CD4-positive, CD25-positive, alpha-beta regulatory T cell (primary cell): Measurements from ENCODE around the gene MYL12A. TPM values are rescaled to one million over a fixed set of nuclear protein-coding genes. Genes with fewer than 3 reads are reported as not detected.

Source experiments
- ATAC-seq, 2 donors: fragments of 150-1000 bp; cut with Tn5 transposase; one replicate each; pipeline ENCODE4 v1.10.0; 2021; ENCODE audit warnings: low read depth in 2 of 2, moderate number of reproducible peaks in 2 of 2, moderate library complexity in 1 of 2
- DNase-seq, 3 donors: peaks; one replicate each; pipeline versions ENCODE4 v3.0.0 to v3.0.0-alpha.2; 2012 to 2022; ENCODE audit warnings: mixed read lengths in 1 of 3
- H3K27ac ChIP-seq: one replicate; pipeline ENCODE4 v1.7.0; 2013; ENCODE audit warnings: mild to moderate bottlenecking, low read length; ENCODE audit not compliant: insufficient read depth, poor library complexity, severe bottlenecking
- H3K27me3 ChIP-seq: one replicate; pipeline ENCODE4 v1.7.0; 2013; ENCODE audit warnings: low read length; ENCODE audit not compliant: control insufficient read depth, insufficient read depth
- H3K36me3 ChIP-seq: one replicate; pipeline ENCODE4 v1.7.0; 2013; ENCODE audit warnings: mild to moderate bottlenecking, low read length, moderate library complexity; ENCODE audit not compliant: control insufficient read depth, insufficient read depth
- H3K4me1 ChIP-seq: 2 replicates; pipeline ENCODE4 v1.7.0; 2013; ENCODE audit warnings: mild to moderate bottlenecking, low read length; ENCODE audit not compliant: insufficient read depth, control insufficient read depth, poor library complexity, severe bottlenecking
- H3K4me3 ChIP-seq: one replicate; pipeline ENCODE4 v1.7.0; 2013; ENCODE audit warnings: low read depth, mild to moderate bottlenecking, low read length, moderate library complexity
- H3K9me3 ChIP-seq, 2 experiments: 1 replicate in 1 of 2; 2 replicates in 1 of 2; pipeline ENCODE4 v1.7.0; 2013; ENCODE audit warnings: low read length in 2 of 2, mild to moderate bottlenecking in 1 of 2, moderate library complexity in 1 of 2; ENCODE audit not compliant: control insufficient read depth in 2 of 2
- H3K27ac Mint-ChIP-seq, 3 donors: one replicate each; pipeline ENCODE4 v1.8.0; 2020 to 2022; ENCODE audit warnings: mild to moderate bottlenecking in 3 of 3, mixed read lengths in 3 of 3, moderate library complexity in 2 of 3
- H3K27me3 Mint-ChIP-seq: one replicate; pipeline ENCODE4 v1.8.0; 2022; ENCODE audit warnings: mild to moderate bottlenecking, mixed read lengths
- H3K36me3 Mint-ChIP-seq: one replicate; pipeline ENCODE4 v1.8.0; 2020; ENCODE audit warnings: mixed read lengths
- H3K4me1 Mint-ChIP-seq, 4 donors: one replicate each; pipeline ENCODE4 v1.8.0; 2020 to 2022; ENCODE audit warnings: mixed read lengths in 4 of 4, mild to moderate bottlenecking in 1 of 4
- H3K4me3 Mint-ChIP-seq, 4 donors: one replicate each; pipeline ENCODE4 v1.8.0; 2020 to 2022; ENCODE audit warnings: mild to moderate bottlenecking in 4 of 4, mixed read lengths in 4 of 4, moderate library complexity in 3 of 4
- H3K9me3 Mint-ChIP-seq, 7 donors: one replicate each; pipeline ENCODE4 v1.8.0; 2020 to 2022; ENCODE audit warnings: mixed read lengths in 7 of 7, mild to moderate bottlenecking in 3 of 7, moderate library complexity in 2 of 7
- polyA plus RNA-seq, 4 donors: library from polyadenylated mRNA; unstranded; fragments of 300-500 nt; fragmentation: Illumina TruSeq; gene quantifications; one replicate each; pipeline ENCODE4 v1.2.3, GENCODE V29; 2021
- total RNA-seq: library from RNA; stranded (reverse); gene quantifications from one replicate; pipeline ENCODE4 v1.2.3, GENCODE V29; 2022

MYL12A gene
- total and polyA plus RNA-seq, 5 donors from 2014 or later = 382 to 2,381 (median 2,345) TPM

DNA sequence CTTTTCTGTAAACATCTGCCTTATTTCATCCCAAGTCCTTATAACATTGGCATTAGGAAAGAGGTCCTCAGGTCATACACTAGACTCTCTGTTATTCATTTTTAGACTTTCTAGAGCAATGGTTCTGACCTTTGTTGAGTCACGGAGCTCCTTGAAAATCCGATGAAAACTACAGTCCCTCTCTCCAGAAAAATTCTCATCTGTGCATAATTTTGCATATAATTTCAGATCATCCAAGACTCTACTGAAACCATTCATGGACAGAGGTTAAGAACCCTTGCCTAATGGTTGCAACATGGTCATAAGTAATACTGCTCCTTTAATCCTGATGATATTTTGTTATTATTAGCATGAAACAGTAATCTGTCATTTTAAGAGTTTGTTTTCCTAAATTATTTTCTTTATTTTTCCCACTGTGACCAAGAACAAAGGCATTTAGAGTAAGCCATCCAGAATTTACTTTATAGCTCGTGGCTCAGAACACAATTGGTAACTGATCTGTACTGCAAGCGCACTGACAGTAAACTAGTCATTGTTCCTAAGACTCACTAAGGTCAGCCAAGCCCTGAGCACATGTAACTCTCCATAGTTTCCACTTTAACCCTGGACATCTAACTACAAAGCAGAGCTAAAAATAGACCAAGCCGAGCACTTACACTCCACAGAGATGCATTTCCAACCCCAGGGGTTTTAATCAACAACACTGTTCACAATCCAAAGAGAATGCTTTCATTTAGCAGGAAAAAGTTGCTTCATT is 36.2 kb upstream of the MYL12A start:
- H3K27me3 ChIP-seq = no peaks in the 10 kb centered on the region
- peaks cover 4% of the 10 kb centered on the region for H3K36me3 Mint-ChIP-seq
- H3K9me3 Mint-ChIP-seq = no peaks in the 10 kb centered on the region
- no peak overlapping the region for H3K4me3 ChIP-seq
- no peak overlapping the region for H3K4me3 Mint-ChIP-seq
- peaks cover 4% of the 10 kb centered on the region for H3K4me1 ChIP-seq
- no peaks in the 10 kb centered on the region for H3K36me3 ChIP-seq
- no peaks in the 10 kb centered on the region for H3K9me3 ChIP-seq
- H3K27me3 Mint-ChIP-seq = peaks cover 7% of the 10 kb centered on the region
- H3K4me1 Mint-ChIP-seq = peaks cover 0 to 18% (median 11%) of the 10 kb centered on the region in 4 donors
- no peak overlapping the region for H3K27ac ChIP-seq
- DNase-seq (no peak), ATAC-seq (no peak)
- H3K27ac Mint-ChIP-seq = no peak overlapping the region

DNA sequence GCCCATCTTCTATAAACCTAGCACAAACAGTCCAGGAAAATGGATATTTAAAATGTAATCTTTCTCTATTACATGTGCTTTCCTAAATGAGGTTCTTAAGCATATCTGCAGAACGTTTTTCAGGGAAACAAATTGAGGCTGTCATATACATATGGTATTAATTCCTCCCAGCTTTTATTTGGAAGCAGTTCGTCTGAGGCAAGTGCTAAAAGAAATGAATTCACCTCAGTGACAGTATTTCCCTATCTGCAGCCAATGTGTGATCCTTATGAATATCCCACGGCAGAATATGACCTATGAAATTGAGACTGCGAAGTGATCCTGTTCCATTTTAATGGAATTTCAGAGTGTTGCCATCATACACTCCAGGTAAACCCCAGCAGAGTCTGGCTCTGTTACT is 34.9 kb upstream of the MYL12A start:
- ATAC-seq = no peak
- Mint-ChIP-seq H3K27me3 (peaks cover 5% of the 10 kb centered on the region), H3K4me3 (no peak overlapping the region), H3K4me1 (peaks cover 0 to 20% (median 11%) of the 10 kb centered on the region in 4 donors), H3K36me3 (no peaks in the 10 kb centered on the region), H3K9me3 (no peaks in the 10 kb centered on the region), H3K27ac (peak overlapping the region in 2 of 3 donors; percentile 16 to 56)
- no peak for DNase-seq
- Histone ChIP-seq H3K27me3 (no peaks in the 10 kb centered on the region), H3K9me3 (no peaks in the 10 kb centered on the region), H3K36me3 (no peaks in the 10 kb centered on the region), H3K4me3 (no peak overlapping the region), H3K27ac (no peak overlapping the region), H3K4me1 (peaks cover 4% of the 10 kb centered on the region)

DNA sequence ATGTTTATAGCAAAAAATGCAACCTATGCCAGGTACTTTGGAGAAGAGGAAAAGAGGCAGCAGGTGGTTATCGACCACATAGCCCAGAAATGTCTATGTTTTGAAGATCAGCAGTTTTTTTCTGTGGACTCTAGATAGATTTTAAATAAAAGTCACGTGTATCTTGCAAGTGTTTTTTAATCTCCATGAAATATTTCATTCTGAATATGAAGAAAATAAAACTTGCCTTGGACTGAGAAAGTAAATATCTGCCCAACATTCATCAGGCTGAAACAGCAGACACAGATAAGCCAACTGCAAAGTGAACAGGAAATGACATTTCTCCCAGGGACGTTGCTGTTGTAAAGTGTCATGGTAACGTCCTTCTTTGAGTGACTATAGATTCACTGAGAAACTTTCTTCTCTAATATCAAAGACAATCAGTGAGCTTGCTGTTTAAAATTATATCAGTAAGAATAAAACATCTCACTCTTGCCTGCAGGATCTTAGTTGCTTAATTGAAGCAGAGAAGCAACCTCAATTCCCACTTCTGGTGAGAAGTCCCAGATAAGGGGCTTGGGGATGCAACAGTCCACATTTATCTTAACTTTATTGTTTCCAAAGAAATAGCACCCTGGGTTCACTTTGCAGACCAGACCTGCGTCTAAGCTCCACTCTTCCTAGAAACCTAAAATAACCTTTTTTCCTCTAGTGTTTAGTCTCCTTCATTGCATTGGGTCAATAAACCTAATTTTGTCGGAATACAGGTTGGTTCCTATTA is 34.1 kb upstream of the MYL12A start:
- peaks cover 4% of the 10 kb centered on the region for H3K4me1 ChIP-seq
- H3K4me3 ChIP-seq = no peak overlapping the region
- H3K4me1 Mint-ChIP-seq = peaks cover 0 to 20% (median 11%) of the 10 kb centered on the region in 4 donors
- H3K27me3 ChIP-seq = no peaks in the 10 kb centered on the region
- H3K27ac Mint-ChIP-seq = peak overlapping the region; percentile 16 to 56 (median 48)
- ATAC-seq (peak; percentile 66 to 76), DNase-seq (peak in 2 of 3 donors; percentile 44 to 52)
- H3K27ac ChIP-seq = no peak overlapping the region
- H3K9me3 ChIP-seq = no peaks in the 10 kb centered on the region
- no peaks in the 10 kb centered on the region for H3K9me3 Mint-ChIP-seq
- H3K27me3 Mint-ChIP-seq = peaks cover 5% of the 10 kb centered on the region
- H3K4me3 Mint-ChIP-seq = no peak overlapping the region
- no peaks in the 10 kb centered on the region for H3K36me3 ChIP-seq
- H3K36me3 Mint-ChIP-seq = no peaks in the 10 kb centered on the region

DNA sequence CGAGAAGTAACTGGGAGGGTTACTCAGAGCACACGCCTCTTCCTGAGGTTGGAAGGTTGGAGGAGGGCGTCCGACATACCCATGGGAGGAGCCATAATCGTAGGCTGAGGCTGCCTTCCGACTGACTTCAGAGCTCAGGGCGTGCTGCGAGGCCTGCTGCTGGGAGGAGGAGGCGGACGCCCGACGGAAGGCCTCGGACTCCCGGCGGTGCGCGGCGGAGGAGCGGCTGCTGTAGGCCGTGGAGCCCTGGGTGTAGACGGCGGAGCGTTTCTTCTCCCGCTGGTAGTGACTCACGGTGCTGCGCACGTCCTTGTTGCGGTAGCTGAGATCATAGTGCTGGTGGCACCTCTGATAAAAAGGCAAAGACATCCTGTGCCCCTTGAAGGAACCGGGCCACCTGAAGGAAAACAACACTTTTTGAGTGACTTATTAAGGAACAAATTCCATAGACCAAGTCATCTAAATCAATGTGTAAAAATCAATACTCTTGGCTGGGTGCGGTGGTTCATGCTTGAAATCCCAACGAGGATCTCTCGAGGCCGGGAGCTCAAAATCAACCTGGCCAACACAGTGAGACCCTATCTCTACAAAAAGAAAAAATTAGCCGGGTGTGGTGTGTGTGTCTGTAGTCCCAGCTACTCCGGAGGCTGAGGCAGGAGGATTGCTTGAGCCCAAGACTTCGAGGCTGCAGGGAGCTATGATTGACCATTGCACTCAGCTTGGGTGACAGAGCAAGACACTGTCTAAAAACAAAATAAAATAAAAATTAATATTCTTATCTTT is 32.6 kb upstream of the MYL12A start:
- Histone ChIP-seq H3K4me3 (no peak overlapping the region), H3K9me3 (no peaks in the 10 kb centered on the region), H3K36me3 (no peaks in the 10 kb centered on the region), H3K27ac (no peak overlapping the region), H3K4me1 (peaks cover 4% of the 10 kb centered on the region), H3K27me3 (no peaks in the 10 kb centered on the region)
- Mint-ChIP-seq H3K4me1 (peaks cover 0 to 15% (median 11%) of the 10 kb centered on the region in 4 donors), H3K36me3 (no peaks in the 10 kb centered on the region), H3K27me3 (peaks cover 5% of the 10 kb centered on the region), H3K9me3 (no peaks in the 10 kb centered on the region), H3K27ac (no peak overlapping the region), H3K4me3 (no peak overlapping the region)
- no peak for ATAC-seq
- no peak for DNase-seq

DNA sequence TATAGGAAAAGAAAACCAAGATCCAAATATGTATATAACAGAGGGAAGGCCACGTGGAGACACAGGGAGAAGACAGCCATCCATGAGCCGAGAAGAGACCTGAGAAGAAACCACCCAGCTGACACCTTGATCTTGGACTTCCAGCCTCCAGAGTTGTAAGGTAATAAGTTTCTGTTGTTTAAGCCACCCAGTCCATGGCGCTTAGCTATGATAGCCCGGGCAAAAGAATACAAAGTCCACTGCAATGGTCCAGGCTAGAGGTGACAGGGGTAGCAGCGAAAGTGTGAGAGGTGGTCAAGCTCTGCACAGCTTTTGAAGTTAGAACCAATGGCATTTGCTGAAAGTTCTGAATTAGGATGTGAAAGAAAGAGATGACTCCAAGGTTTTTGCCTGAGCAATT is 30.6 kb upstream of the MYL12A start:
- peaks cover 0 to 15% (median 6%) of the 10 kb centered on the region in 4 donors for H3K4me1 Mint-ChIP-seq
- H3K36me3 Mint-ChIP-seq = no peaks in the 10 kb centered on the region
- no peak overlapping the region for H3K27ac Mint-ChIP-seq
- Histone ChIP-seq H3K9me3 (no peaks in the 10 kb centered on the region), H3K27me3 (no peaks in the 10 kb centered on the region), H3K36me3 (no peaks in the 10 kb centered on the region), H3K4me3 (no peak overlapping the region), H3K27ac (no peak overlapping the region), H3K4me1 (peaks cover 4% of the 10 kb centered on the region)
- no peaks in the 10 kb centered on the region for H3K9me3 Mint-ChIP-seq
- no peaks in the 10 kb centered on the region for H3K27me3 Mint-ChIP-seq
- DNase-seq = no peak
- H3K4me3 Mint-ChIP-seq = no peak overlapping the region
- ATAC-seq = no peak

DNA sequence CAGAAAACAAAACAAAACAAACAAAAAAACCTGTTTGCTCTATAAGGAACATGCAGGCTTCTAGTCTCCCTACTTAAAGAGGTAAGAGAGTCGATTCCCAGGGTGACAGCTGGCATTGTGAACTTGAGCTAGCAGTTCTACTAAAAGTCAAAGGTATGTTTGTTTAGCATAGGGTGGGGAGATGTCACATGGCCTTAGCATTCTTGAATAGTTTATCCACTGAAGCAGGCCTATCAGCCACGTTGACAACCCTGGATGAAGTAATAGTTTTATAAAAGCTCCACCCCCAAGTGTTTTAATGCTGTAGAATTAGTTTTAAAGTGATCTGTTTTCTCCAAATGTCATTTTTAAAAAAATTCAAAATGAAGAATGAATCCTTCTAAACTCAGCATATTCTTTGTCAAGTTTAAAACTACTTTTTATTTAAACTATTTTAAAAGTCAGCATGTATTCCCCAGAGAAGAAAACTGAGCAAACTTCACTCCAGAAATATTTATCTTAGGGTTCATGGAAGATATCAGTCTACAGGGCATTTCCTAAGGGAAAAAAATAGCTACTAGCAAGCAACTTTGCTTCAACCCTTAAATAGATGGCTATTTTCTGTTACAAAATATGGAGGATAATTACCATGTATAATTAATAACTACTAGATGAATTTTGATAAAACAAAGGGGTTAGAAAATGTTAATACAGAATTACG is 29.5 kb upstream of the MYL12A start:
- H3K4me3 ChIP-seq = no peak overlapping the region
- ATAC-seq (no peak), DNase-seq (no peak)
- H3K27ac ChIP-seq = no peak overlapping the region
- no peaks in the 10 kb centered on the region for H3K9me3 ChIP-seq
- no peaks in the 10 kb centered on the region for H3K36me3 ChIP-seq
- Mint-ChIP-seq H3K4me1 (peaks cover under 1 to 11% (median 6%) of the 10 kb centered on the region in 4 donors), H3K4me3 (no peak overlapping the region), H3K27ac (no peak overlapping the region), H3K36me3 (no peaks in the 10 kb centered on the region), H3K27me3 (no peaks in the 10 kb centered on the region), H3K9me3 (no peaks in the 10 kb centered on the region)
- H3K4me1 ChIP-seq = peaks cover 4% of the 10 kb centered on the region
- no peaks in the 10 kb centered on the region for H3K27me3 ChIP-seq

DNA sequence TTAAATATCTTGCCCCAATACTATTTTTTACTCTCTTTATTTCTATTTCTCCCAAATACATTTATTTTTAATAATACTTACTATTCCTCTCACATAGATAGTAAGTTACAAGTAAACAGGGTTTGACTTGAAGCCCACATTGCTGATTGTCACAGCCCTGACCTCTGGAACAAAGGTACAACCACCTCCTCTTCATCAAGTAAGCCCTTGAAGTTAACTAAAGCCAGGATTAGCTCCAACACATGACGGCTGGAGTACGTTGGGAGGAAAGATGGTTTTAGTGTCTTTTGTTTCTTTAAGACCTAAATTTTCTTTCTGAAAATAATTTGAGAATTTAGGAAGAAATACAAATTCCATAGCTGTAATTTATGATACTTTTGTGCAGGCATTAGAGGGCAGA is 28.8 kb upstream of the MYL12A start:
- no peaks in the 10 kb centered on the region for H3K36me3 ChIP-seq
- ATAC-seq = no peak
- Mint-ChIP-seq H3K36me3 (no peaks in the 10 kb centered on the region), H3K4me3 (no peak overlapping the region), H3K27ac (no peak overlapping the region), H3K9me3 (no peaks in the 10 kb centered on the region), H3K4me1 (peaks cover 2 to 6% (median 6%) of the 10 kb centered on the region in 4 donors), H3K27me3 (no peaks in the 10 kb centered on the region)
- H3K4me3 ChIP-seq = no peak overlapping the region
- H3K27ac ChIP-seq = no peak overlapping the region
- H3K9me3 ChIP-seq = no peaks in the 10 kb centered on the region
- H3K27me3 ChIP-seq = no peaks in the 10 kb centered on the region
- no peaks in the 10 kb centered on the region for H3K4me1 ChIP-seq
- DNase-seq = no peak
